ENCODE measurements around the gene FAM117A.

GRCh38 chr17:49760296-49760695, 3.6 kb downstream of the FAM117A start:
- no peak for TF ChIP-seq ATF7 (IDR thresholded peaks at IDR 0.05; ENCODE audit: low read depth)
- TF ChIP-seq LARP7 (IDR thresholded peaks at IDR 0.05), result no peak
- no peak for TF ChIP-seq CBFB (IDR thresholded peaks at IDR 0.05; ENCODE audit: low read depth)
- no peak for TF ChIP-seq RAD21 (IDR thresholded peaks at IDR 0.05; ENCODE audit: insufficient read depth, low read depth, low read length)
- TF ChIP-seq, protein P1, sequence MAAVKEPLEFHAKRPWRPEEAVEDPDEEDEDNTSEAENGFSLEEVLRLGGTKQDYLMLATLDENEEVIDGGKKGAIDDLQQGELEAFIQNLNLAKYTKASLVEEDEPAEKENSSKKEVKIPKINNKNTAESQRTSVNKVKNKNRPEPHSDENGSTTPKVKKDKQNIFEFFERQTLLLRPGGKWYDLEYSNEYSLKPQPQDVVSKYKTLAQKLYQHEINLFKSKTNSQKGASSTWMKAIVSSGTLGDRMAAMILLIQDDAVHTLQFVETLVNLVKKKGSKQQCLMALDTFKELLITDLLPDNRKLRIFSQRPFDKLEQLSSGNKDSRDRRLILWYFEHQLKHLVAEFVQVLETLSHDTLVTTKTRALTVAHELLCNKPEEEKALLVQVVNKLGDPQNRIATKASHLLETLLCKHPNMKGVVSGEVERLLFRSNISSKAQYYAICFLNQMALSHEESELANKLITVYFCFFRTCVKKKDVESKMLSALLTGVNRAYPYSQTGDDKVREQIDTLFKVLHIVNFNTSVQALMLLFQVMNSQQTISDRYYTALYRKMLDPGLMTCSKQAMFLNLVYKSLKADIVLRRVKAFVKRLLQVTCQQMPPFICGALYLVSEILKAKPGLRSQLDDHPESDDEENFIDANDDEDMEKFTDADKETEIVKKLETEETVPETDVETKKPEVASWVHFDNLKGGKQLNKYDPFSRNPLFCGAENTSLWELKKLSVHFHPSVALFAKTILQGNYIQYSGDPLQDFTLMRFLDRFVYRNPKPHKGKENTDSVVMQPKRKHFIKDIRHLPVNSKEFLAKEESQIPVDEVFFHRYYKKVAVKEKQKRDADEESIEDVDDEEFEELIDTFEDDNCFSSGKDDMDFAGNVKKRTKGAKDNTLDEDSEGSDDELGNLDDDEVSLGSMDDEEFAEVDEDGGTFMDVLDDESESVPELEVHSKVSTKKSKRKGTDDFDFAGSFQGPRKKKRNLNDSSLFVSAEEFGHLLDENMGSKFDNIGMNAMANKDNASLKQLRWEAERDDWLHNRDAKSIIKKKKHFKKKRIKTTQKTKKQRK (IDR thresholded peaks at IDR 0.05; ENCODE audit: low read depth, low read length), result no peak
- TF ChIP-seq POLR2AphosphoS5 (IDR thresholded peaks at IDR 0.05; ENCODE audit: low read length), result no peak
- TF ChIP-seq ATF3 (IDR thresholded peaks at IDR 0.05; ENCODE audit: borderline replicate concordance, extremely low read depth, low read depth, low read length), result no peak
- TF ChIP-seq CREB1 (IDR thresholded peaks at IDR 0.05; ENCODE audit: low read depth), result no peak
- TF ChIP-seq TBL1XR1 (IDR thresholded peaks at IDR 0.05; ENCODE audit: low read depth, low read length), result no peak

Measured in GM12878 (cell line).